Keratinocyte (primary cell): ENCODE measurements around the gene SH3RF1.

Source experiments
- EZH2 ChIP-seq: IDR thresholded peaks from one replicate; pipeline ENCODE4 v1.6.1; 2012; ENCODE audit warnings: inconsistent platforms, mild to moderate bottlenecking, low read length, moderate library complexity
- TF ChIP-seq, protein P1 (sequence below), 3 experiments: IDR thresholded peaks in 1 of 3; conservative IDR thresholded peaks in 1 of 3; optimal IDR thresholded peaks in 1 of 3; 2 replicates in 2 of 3; 3 replicates in 1 of 3; pipeline versions ENCODE3 to v1.5.1; 2011; ENCODE audit warnings: low read length in 3 of 3, mild to moderate bottlenecking in 3 of 3, moderate library complexity in 2 of 3, control low read depth in 1 of 3, inconsistent platforms in 1 of 3; ENCODE audit not compliant: insufficient read depth in 2 of 3; ENCODE audit errors: extremely low read depth in 1 of 3

DNA sequence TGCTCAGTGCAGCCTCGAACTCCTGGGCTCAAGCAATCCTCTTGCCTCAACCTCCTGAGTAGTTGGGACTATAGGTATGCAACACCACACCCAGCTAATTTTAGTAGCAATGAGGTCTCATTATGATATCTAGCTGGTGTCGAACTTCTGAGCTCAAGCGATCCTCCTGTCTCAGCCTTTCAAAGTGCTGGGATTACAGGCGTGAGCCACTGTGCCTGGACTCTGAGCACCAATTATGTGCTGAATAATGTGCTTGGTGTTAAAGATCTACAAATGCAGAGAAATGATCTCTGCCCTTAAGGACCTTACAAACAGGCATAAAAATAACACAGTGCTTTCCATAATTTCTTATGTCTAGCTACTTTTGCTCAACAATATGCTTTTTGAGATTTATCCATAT is 131.7 kb downstream of the SH3RF1 start:
- TF ChIP-seq, protein P1, sequence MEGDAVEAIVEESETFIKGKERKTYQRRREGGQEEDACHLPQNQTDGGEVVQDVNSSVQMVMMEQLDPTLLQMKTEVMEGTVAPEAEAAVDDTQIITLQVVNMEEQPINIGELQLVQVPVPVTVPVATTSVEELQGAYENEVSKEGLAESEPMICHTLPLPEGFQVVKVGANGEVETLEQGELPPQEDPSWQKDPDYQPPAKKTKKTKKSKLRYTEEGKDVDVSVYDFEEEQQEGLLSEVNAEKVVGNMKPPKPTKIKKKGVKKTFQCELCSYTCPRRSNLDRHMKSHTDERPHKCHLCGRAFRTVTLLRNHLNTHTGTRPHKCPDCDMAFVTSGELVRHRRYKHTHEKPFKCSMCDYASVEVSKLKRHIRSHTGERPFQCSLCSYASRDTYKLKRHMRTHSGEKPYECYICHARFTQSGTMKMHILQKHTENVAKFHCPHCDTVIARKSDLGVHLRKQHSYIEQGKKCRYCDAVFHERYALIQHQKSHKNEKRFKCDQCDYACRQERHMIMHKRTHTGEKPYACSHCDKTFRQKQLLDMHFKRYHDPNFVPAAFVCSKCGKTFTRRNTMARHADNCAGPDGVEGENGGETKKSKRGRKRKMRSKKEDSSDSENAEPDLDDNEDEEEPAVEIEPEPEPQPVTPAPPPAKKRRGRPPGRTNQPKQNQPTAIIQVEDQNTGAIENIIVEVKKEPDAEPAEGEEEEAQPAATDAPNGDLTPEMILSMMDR (optimal IDR thresholded peaks at IDR 0.05 in 1 of 3, IDR thresholded peaks at IDR 0.05 in 1 of 3, conservative IDR thresholded peaks at IDR 0.05 in 1 of 3; ENCODE audit: extremely low read depth in 1 of 3, insufficient read depth in 2 of 3, low read length in 3 of 3), result no peak
- TF ChIP-seq EZH2, result no peak
